CD4-positive, CD25-positive, alpha-beta regulatory T cell (primary cell): ENCODE results near the gene DNAH14. TPM values are rescaled to one million over a fixed set of nuclear protein-coding genes. Genes with fewer than 3 reads are reported as not detected.

Experiments used
- ATAC-seq, 2 donors: fragments of 150-1000 bp; cut with Tn5 transposase; one replicate each; pipeline ENCODE4 v1.10.0; 2021; ENCODE audit warnings: low read depth in 2 of 2, moderate number of reproducible peaks in 2 of 2, moderate library complexity in 1 of 2
- DNase-seq, 3 donors: peaks; one replicate each; pipeline versions ENCODE4 v3.0.0 to v3.0.0-alpha.2; 2012 to 2022; ENCODE audit warnings: mixed read lengths in 1 of 3
- H3K27ac ChIP-seq: one replicate; pipeline ENCODE4 v1.7.0; 2013; ENCODE audit warnings: mild to moderate bottlenecking, low read length; ENCODE audit not compliant: insufficient read depth, poor library complexity, severe bottlenecking
- H3K27me3 ChIP-seq: one replicate; pipeline ENCODE4 v1.7.0; 2013; ENCODE audit warnings: low read length; ENCODE audit not compliant: control insufficient read depth, insufficient read depth
- H3K36me3 ChIP-seq: one replicate; pipeline ENCODE4 v1.7.0; 2013; ENCODE audit warnings: mild to moderate bottlenecking, low read length, moderate library complexity; ENCODE audit not compliant: control insufficient read depth, insufficient read depth
- H3K4me1 ChIP-seq: 2 replicates; pipeline ENCODE4 v1.7.0; 2013; ENCODE audit warnings: mild to moderate bottlenecking, low read length; ENCODE audit not compliant: insufficient read depth, control insufficient read depth, poor library complexity, severe bottlenecking
- H3K4me3 ChIP-seq: one replicate; pipeline ENCODE4 v1.7.0; 2013; ENCODE audit warnings: low read depth, mild to moderate bottlenecking, low read length, moderate library complexity
- H3K9me3 ChIP-seq, 2 experiments: 1 replicate in 1 of 2; 2 replicates in 1 of 2; pipeline ENCODE4 v1.7.0; 2013; ENCODE audit warnings: low read length in 2 of 2, mild to moderate bottlenecking in 1 of 2, moderate library complexity in 1 of 2; ENCODE audit not compliant: control insufficient read depth in 2 of 2
- H3K27ac Mint-ChIP-seq, 3 donors: one replicate each; pipeline ENCODE4 v1.8.0; 2020 to 2022; ENCODE audit warnings: mild to moderate bottlenecking in 3 of 3, mixed read lengths in 3 of 3, moderate library complexity in 2 of 3
- H3K27me3 Mint-ChIP-seq: one replicate; pipeline ENCODE4 v1.8.0; 2022; ENCODE audit warnings: mild to moderate bottlenecking, mixed read lengths
- H3K36me3 Mint-ChIP-seq: one replicate; pipeline ENCODE4 v1.8.0; 2020; ENCODE audit warnings: mixed read lengths
- H3K4me1 Mint-ChIP-seq, 4 donors: one replicate each; pipeline ENCODE4 v1.8.0; 2020 to 2022; ENCODE audit warnings: mixed read lengths in 4 of 4, mild to moderate bottlenecking in 1 of 4
- H3K4me3 Mint-ChIP-seq, 4 donors: one replicate each; pipeline ENCODE4 v1.8.0; 2020 to 2022; ENCODE audit warnings: mild to moderate bottlenecking in 4 of 4, mixed read lengths in 4 of 4, moderate library complexity in 3 of 4
- H3K9me3 Mint-ChIP-seq, 7 donors: one replicate each; pipeline ENCODE4 v1.8.0; 2020 to 2022; ENCODE audit warnings: mixed read lengths in 7 of 7, mild to moderate bottlenecking in 3 of 7, moderate library complexity in 2 of 7
- polyA plus RNA-seq, 4 donors: library from polyadenylated mRNA; unstranded; fragments of 300-500 nt; fragmentation: Illumina TruSeq; gene quantifications; one replicate each; pipeline ENCODE4 v1.2.3, GENCODE V29; 2021
- total RNA-seq: library from RNA; stranded (reverse); gene quantifications from one replicate; pipeline ENCODE4 v1.2.3, GENCODE V29; 2022

The DNAH14 gene
- total and polyA plus RNA-seq, 5 donors from 2014 or later, result 0.02 to 0.13 TPM; not detected in 3

- H3K27me3 ChIP-seq, result peaks cover 33% of the 10 kb centered on the region
- Mint-ChIP-seq H3K27ac (no peak overlapping the region), H3K4me1 (no peaks in the 10 kb centered on the region), H3K4me3 (no peak overlapping the region), H3K36me3 (no peaks in the 10 kb centered on the region), H3K9me3 (peaks cover 0 to 10% (median 5%) of the 10 kb centered on the region in 7 donors), H3K27me3 (peaks cover 42% of the 10 kb centered on the region)
- H3K4me1 ChIP-seq, result no peaks in the 10 kb centered on the region
- peaks cover 0 to 7% of the 10 kb centered on the region in 2 experiments for H3K9me3 ChIP-seq
- H3K36me3 ChIP-seq, result no peaks in the 10 kb centered on the region
- DNase-seq, result no peak
- no peak overlapping the region for H3K27ac ChIP-seq
- H3K4me3 ChIP-seq, result no peak overlapping the region
- ATAC-seq, result no peak
Measured at GRCh38 chr1:225349826-225350225, 420.4 kb downstream of the DNAH14 start.

- Histone ChIP-seq H3K36me3 (no peaks in the 10 kb centered on the region), H3K27ac (no peak overlapping the region), H3K9me3 (peaks cover 0 to 7% of the 10 kb centered on the region in 2 experiments), H3K27me3 (peaks cover 34% of the 10 kb centered on the region), H3K4me1 (no peaks in the 10 kb centered on the region), H3K4me3 (no peak overlapping the region)
- Mint-ChIP-seq H3K27me3 (peaks cover 43% of the 10 kb centered on the region), H3K36me3 (no peaks in the 10 kb centered on the region), H3K4me3 (no peak overlapping the region), H3K9me3 (peaks cover 0 to 10% (median 5%) of the 10 kb centered on the region in 7 donors), H3K4me1 (no peaks in the 10 kb centered on the region), H3K27ac (no peak overlapping the region)
- no peak for DNase-seq
- no peak for ATAC-seq
Measured at GRCh38 chr1:225350872-225351271, 421.4 kb downstream of the DNAH14 start.

GRCh38 chr1:225354906-225355305, 425.4 kb downstream of the DNAH14 start:
- H3K4me1 ChIP-seq, result no peaks in the 10 kb centered on the region
- Mint-ChIP-seq H3K4me3 (no peak overlapping the region), H3K9me3 (no peaks in the 10 kb centered on the region), H3K27ac (no peak overlapping the region), H3K27me3 (peaks cover 48% of the 10 kb centered on the region), H3K4me1 (no peaks in the 10 kb centered on the region), H3K36me3 (no peaks in the 10 kb centered on the region)
- no peak for DNase-seq
- H3K36me3 ChIP-seq, result no peaks in the 10 kb centered on the region
- H3K27ac ChIP-seq, result no peak overlapping the region
- no peak for ATAC-seq
- no peaks in the 10 kb centered on the region for H3K9me3 ChIP-seq
- H3K27me3 ChIP-seq, result peaks cover 20% of the 10 kb centered on the region
- no peak overlapping the region for H3K4me3 ChIP-seq

GRCh38 chr1:225355863-225356262, 426.4 kb downstream of the DNAH14 start:
- Mint-ChIP-seq H3K27me3 (peaks cover 57% of the 10 kb centered on the region), H3K4me3 (no peak overlapping the region), H3K9me3 (no peaks in the 10 kb centered on the region), H3K36me3 (no peaks in the 10 kb centered on the region), H3K4me1 (no peaks in the 10 kb centered on the region), H3K27ac (no peak overlapping the region)
- ATAC-seq (no peak), DNase-seq (no peak)
- H3K4me1 ChIP-seq, result no peaks in the 10 kb centered on the region
- peaks cover 20% of the 10 kb centered on the region for H3K27me3 ChIP-seq
- no peaks in the 10 kb centered on the region for H3K36me3 ChIP-seq
- no peaks in the 10 kb centered on the region for H3K9me3 ChIP-seq
- no peak overlapping the region for H3K4me3 ChIP-seq
- H3K27ac ChIP-seq, result no peak overlapping the region

- no peaks in the 10 kb centered on the region for H3K9me3 ChIP-seq
- Mint-ChIP-seq H3K36me3 (no peaks in the 10 kb centered on the region), H3K4me1 (no peaks in the 10 kb centered on the region), H3K27me3 (peaks cover 50% of the 10 kb centered on the region), H3K9me3 (no peaks in the 10 kb centered on the region), H3K27ac (no peak overlapping the region), H3K4me3 (no peak overlapping the region)
- no peaks in the 10 kb centered on the region for H3K36me3 ChIP-seq
- no peaks in the 10 kb centered on the region for H3K4me1 ChIP-seq
- no peak overlapping the region for H3K4me3 ChIP-seq
- DNase-seq (no peak), ATAC-seq (no peak)
- H3K27me3 ChIP-seq, result peaks cover 14% of the 10 kb centered on the region
- H3K27ac ChIP-seq, result no peak overlapping the region
Measured at GRCh38 chr1:225360119-225360518, 430.6 kb downstream of the DNAH14 start.

- Mint-ChIP-seq H3K4me1 (no peaks in the 10 kb centered on the region), H3K27ac (no peak overlapping the region), H3K27me3 (peaks cover 53% of the 10 kb centered on the region), H3K9me3 (no peaks in the 10 kb centered on the region), H3K36me3 (no peaks in the 10 kb centered on the region), H3K4me3 (no peak overlapping the region)
- H3K9me3 ChIP-seq, result no peaks in the 10 kb centered on the region
- H3K27me3 ChIP-seq, result peaks cover 15% of the 10 kb centered on the region
- no peak overlapping the region for H3K4me3 ChIP-seq
- H3K27ac ChIP-seq, result no peak overlapping the region
- ATAC-seq, result no peak
- DNase-seq, result no peak
- H3K4me1 ChIP-seq, result no peaks in the 10 kb centered on the region
- H3K36me3 ChIP-seq, result no peaks in the 10 kb centered on the region
Measured at GRCh38 chr1:225361176-225361575, 431.7 kb downstream of the DNAH14 start.

- H3K36me3 Mint-ChIP-seq, result no peaks in the 10 kb centered on the region
- no peak overlapping the region for H3K4me3 Mint-ChIP-seq
- ATAC-seq (no peak), DNase-seq (no peak)
- H3K9me3 Mint-ChIP-seq, result no peaks in the 10 kb centered on the region
- Histone ChIP-seq H3K27me3 (peaks cover 12% of the 10 kb centered on the region), H3K27ac (no peak overlapping the region), H3K9me3 (no peaks in the 10 kb centered on the region), H3K36me3 (no peaks in the 10 kb centered on the region), H3K4me3 (no peak overlapping the region), H3K4me1 (no peaks in the 10 kb centered on the region)
- no peaks in the 10 kb centered on the region for H3K4me1 Mint-ChIP-seq
- no peak overlapping the region for H3K27ac Mint-ChIP-seq
- H3K27me3 Mint-ChIP-seq, result peaks cover 49% of the 10 kb centered on the region
Measured at GRCh38 chr1:225362805-225363204, 433.3 kb downstream of the DNAH14 start.

GRCh38 chr1:225364439-225364838, 435.0 kb downstream of the DNAH14 start:
- Histone ChIP-seq H3K36me3 (no peaks in the 10 kb centered on the region), H3K9me3 (no peaks in the 10 kb centered on the region), H3K27ac (no peak overlapping the region), H3K27me3 (peaks cover 15% of the 10 kb centered on the region), H3K4me1 (no peaks in the 10 kb centered on the region), H3K4me3 (no peak overlapping the region)
- Mint-ChIP-seq H3K27ac (no peak overlapping the region), H3K36me3 (no peaks in the 10 kb centered on the region), H3K4me1 (no peaks in the 10 kb centered on the region), H3K4me3 (no peak overlapping the region), H3K9me3 (no peaks in the 10 kb centered on the region), H3K27me3 (peaks cover 36% of the 10 kb centered on the region)
- no peak for DNase-seq
- ATAC-seq, result no peak
